ENCODE measurements around the gene MAFG.

MAFG gene

DNA sequence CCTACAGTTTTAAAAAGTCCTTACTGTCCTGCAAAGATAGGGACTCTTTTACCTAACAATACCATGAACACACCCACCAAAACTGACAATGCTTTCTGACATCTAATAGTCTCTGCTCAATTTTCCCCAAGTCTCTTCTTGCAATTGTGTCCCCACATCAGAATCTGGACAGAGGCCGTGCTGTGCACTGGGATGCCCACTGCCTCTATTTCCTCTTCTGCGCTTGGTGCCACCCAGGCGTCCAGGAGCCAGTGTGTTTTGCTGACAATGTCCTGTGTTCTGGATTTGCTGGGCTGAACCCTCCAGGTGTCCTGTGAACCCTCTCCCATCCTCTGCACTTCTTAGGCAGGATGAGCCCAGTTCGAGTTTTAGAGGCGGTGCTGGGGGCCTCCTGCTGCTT, 50.0 kb downstream of the MAFG start:
- peaks cover 45% of the 10 kb centered on the region for H3K36me3 ChIP-seq (ENCODE audit: insufficient read depth, low read length)
- H3K27ac ChIP-seq (ENCODE audit: low read depth, low read length), result no peak overlapping the region
- H3K9me3 ChIP-seq (ENCODE audit: insufficient read depth, low read depth, low read length), result no peaks in the 10 kb centered on the region
- no peak overlapping the region for H3K9ac ChIP-seq (ENCODE audit: low read depth, low read length)
- WGBS, result 95% methylated on average over 5 of the region's 5 CpGs
- no peak overlapping the region for H3K4me3 ChIP-seq (ENCODE audit: low read length)
- H3K4me1 ChIP-seq (ENCODE audit: insufficient read depth, low read length), result no peaks in the 10 kb centered on the region
- no peaks in the 10 kb centered on the region for H3K27me3 ChIP-seq (ENCODE audit: insufficient read depth, low read length)

GRCh38 chr17:81871387-81872230, 55.9 kb downstream of the MAFG start:
- H3K27ac ChIP-seq (ENCODE audit: low read depth, low read length), result peak overlapping the region; percentile 94

DNA sequence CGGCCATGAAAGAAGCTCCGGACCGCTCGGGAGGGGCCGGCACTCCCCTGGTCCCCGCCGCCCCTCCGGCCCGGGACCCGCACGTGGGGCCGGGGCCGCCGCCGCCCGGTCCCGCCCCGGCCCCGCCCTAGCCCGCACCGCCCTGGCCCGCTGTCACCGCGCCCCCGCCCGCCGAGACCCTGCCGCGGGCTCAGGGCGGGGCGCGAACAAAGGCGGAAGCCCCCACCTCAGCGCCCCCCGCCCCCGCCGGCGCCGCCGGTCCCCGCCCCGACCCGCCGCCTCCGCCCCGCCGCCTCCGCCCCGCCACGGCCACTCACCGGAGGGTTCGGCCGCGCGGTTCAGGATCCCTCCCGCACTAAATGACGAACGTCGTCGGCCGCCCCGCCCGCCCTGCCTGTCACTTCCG, 56.6 kb downstream of the MAFG start, which contains the start of gene ARHGDIA:
Gene ARHGDIA (minus strand): TSS at position 357 of the 406 bp plus-strand sequence. CDS start 1,407 bp downstream, outside the sequence.
- peak within 1 kb of the TSS; percentile 94 for H3K27ac ChIP-seq (ENCODE audit: low read depth, low read length)
- peak within 1 kb of the TSS; percentile 95 for H3K9ac ChIP-seq (ENCODE audit: low read depth, low read length)
- peaks cover 25% of the 10 kb centered on the region for H3K4me1 ChIP-seq (ENCODE audit: insufficient read depth, low read length)
- H3K9me3 ChIP-seq (ENCODE audit: insufficient read depth, low read depth, low read length), result no peaks in the 10 kb centered on the region
- H3K4me3 ChIP-seq (ENCODE audit: low read length), result peak within 1 kb of the TSS; percentile 86
- H3K27me3 ChIP-seq (ENCODE audit: insufficient read depth, low read length), result no peaks in the 10 kb centered on the region
- under 1% methylated on average over 64 of the region's 64 CpGs for WGBS
- H3K36me3 ChIP-seq (ENCODE audit: insufficient read depth, low read length), result peaks cover 17% of the 10 kb centered on the region

More at GRCh38 chr17:81871387-81872230, 55.9 kb downstream of the MAFG start:
- Histone ChIP-seq H3K9me3 (ENCODE audit: insufficient read depth, low read depth, low read length) (no peaks in the 10 kb centered on the region), H3K9ac (ENCODE audit: low read depth, low read length) (peak overlapping the region; percentile 95), H3K27me3 (ENCODE audit: insufficient read depth, low read length) (no peaks in the 10 kb centered on the region), H3K4me3 (ENCODE audit: low read length) (peak overlapping the region; percentile 82), H3K36me3 (ENCODE audit: insufficient read depth, low read length) (peaks cover 12% of the 10 kb centered on the region), H3K4me1 (ENCODE audit: insufficient read depth, low read length) (peaks cover 25% of the 10 kb centered on the region)
- 4% methylated on average over 86 of the region's 86 CpGs for WGBS

GRCh38 chr17:81870131-81870980, 57.2 kb downstream of the MAFG start:
- Histone ChIP-seq H3K4me1 (ENCODE audit: insufficient read depth, low read length) (peaks cover 25% of the 10 kb centered on the region), H3K4me3 (ENCODE audit: low read length) (peak overlapping the region; percentile 86), H3K27me3 (ENCODE audit: insufficient read depth, low read length) (no peaks in the 10 kb centered on the region), H3K9ac (ENCODE audit: low read depth, low read length) (peak overlapping the region; percentile 86), H3K9me3 (ENCODE audit: insufficient read depth, low read depth, low read length) (no peaks in the 10 kb centered on the region), H3K27ac (ENCODE audit: low read depth, low read length) (peak overlapping the region; percentile 79; the same call in 1 of the 2 replicates), H3K36me3 (ENCODE audit: insufficient read depth, low read length) (peaks cover 23% of the 10 kb centered on the region)
- WGBS, result 2% methylated on average over 64 of the region's 65 CpGs

- no peaks in the 10 kb centered on the region for H3K9me3 ChIP-seq (ENCODE audit: insufficient read depth, low read depth, low read length)
- H3K27me3 ChIP-seq (ENCODE audit: insufficient read depth, low read length), result no peaks in the 10 kb centered on the region
- peak overlapping the region; percentile 82 for H3K27ac ChIP-seq (ENCODE audit: low read depth, low read length)
- WGBS, result 38% methylated on average over 52 of the region's 52 CpGs
- peak overlapping the region; percentile 86 for H3K9ac ChIP-seq (ENCODE audit: low read depth, low read length)
- H3K36me3 ChIP-seq (ENCODE audit: insufficient read depth, low read length), result peaks cover 30% of the 10 kb centered on the region
- peak overlapping the region; percentile 86 for H3K4me3 ChIP-seq (ENCODE audit: low read length)
- H3K4me1 ChIP-seq (ENCODE audit: insufficient read depth, low read length), result peaks cover 25% of the 10 kb centered on the region
Observed at GRCh38 chr17:81869221-81870130, 58.1 kb downstream of the MAFG start.

GRCh38 chr17:81868674-81869220, 58.8 kb downstream of the MAFG start:
- Histone ChIP-seq H3K27me3 (ENCODE audit: insufficient read depth, low read length) (no peaks in the 10 kb centered on the region), H3K4me3 (ENCODE audit: low read length) (no peak overlapping the region), H3K27ac (ENCODE audit: low read depth, low read length) (peak overlapping the region; percentile 82), H3K36me3 (ENCODE audit: insufficient read depth, low read length) (peaks cover 36% of the 10 kb centered on the region), H3K4me1 (ENCODE audit: insufficient read depth, low read length) (peaks cover 25% of the 10 kb centered on the region), H3K9me3 (ENCODE audit: insufficient read depth, low read depth, low read length) (no peaks in the 10 kb centered on the region), H3K9ac (ENCODE audit: low read depth, low read length) (no peak overlapping the region)
- WGBS, result 68% methylated on average over 30 of the region's 30 CpGs

Measured in HUES64 (cell line).